Type B pancreatic cell (in vitro differentiated cells): ENCODE data around the gene RPLP2. TPM values are rescaled to one million over a fixed set of nuclear protein-coding genes. Genes with fewer than 3 reads are reported as not detected.

ENCODE experiments used
- DNase-seq: peaks from one replicate; pipeline ENCODE4 v3.0.0; 2021; ENCODE audit warnings: mixed read lengths; ENCODE audit not compliant: unreplicated experiment; ENCODE audit errors: extremely low spot score
- H3K27ac Mint-ChIP-seq: 2 replicates; pipeline ENCODE4 v1.8.0; 2021; ENCODE audit warnings: mild to moderate bottlenecking, mixed read lengths
- H3K27me3 Mint-ChIP-seq: 2 replicates; pipeline ENCODE4 v1.8.0; 2021; ENCODE audit warnings: mixed read lengths
- H3K36me3 Mint-ChIP-seq: 2 replicates; pipeline ENCODE4 v1.8.0; 2021; ENCODE audit warnings: mixed read lengths
- H3K4me1 Mint-ChIP-seq: one replicate; pipeline ENCODE4 v1.8.0; 2021; ENCODE audit warnings: mixed read lengths; ENCODE audit not compliant: unreplicated experiment
- H3K4me3 Mint-ChIP-seq: 2 replicates; pipeline ENCODE4 v1.8.0; 2021; ENCODE audit warnings: mild to moderate bottlenecking, mixed read lengths
- H3K9me3 Mint-ChIP-seq: 2 replicates; pipeline ENCODE4 v1.8.0; 2021; ENCODE audit warnings: mixed read lengths
- total RNA-seq: library from RNA; stranded (reverse); gene quantifications from 2 replicates; pipeline ENCODE4 v1.2.1, GENCODE V29; 2021; ENCODE audit warnings: low replicate concordance
- TF ChIP-seq, protein P1 (sequence below): fragments of 200-600 bp; sonication (generic); conservative IDR thresholded peaks from 2 replicates; pipeline ENCODE4 v1.5.0; 2021; ENCODE audit warnings: antibody characterized with exemption, mild to moderate bottlenecking

RPLP2 gene
- total RNA-seq, 1 donor from 2014 or later = 1,985 TPM

- peak overlapping the region; percentile 79 for H3K27ac Mint-ChIP-seq
- H3K4me1 Mint-ChIP-seq = peaks cover 10% of the 10 kb centered on the region
- DNase-seq = no peak
- no peaks in the 10 kb centered on the region for H3K9me3 Mint-ChIP-seq
- peaks cover 40% of the 10 kb centered on the region for H3K27me3 Mint-ChIP-seq
- no peaks in the 10 kb centered on the region for H3K36me3 Mint-ChIP-seq
- TF ChIP-seq, protein P1, sequence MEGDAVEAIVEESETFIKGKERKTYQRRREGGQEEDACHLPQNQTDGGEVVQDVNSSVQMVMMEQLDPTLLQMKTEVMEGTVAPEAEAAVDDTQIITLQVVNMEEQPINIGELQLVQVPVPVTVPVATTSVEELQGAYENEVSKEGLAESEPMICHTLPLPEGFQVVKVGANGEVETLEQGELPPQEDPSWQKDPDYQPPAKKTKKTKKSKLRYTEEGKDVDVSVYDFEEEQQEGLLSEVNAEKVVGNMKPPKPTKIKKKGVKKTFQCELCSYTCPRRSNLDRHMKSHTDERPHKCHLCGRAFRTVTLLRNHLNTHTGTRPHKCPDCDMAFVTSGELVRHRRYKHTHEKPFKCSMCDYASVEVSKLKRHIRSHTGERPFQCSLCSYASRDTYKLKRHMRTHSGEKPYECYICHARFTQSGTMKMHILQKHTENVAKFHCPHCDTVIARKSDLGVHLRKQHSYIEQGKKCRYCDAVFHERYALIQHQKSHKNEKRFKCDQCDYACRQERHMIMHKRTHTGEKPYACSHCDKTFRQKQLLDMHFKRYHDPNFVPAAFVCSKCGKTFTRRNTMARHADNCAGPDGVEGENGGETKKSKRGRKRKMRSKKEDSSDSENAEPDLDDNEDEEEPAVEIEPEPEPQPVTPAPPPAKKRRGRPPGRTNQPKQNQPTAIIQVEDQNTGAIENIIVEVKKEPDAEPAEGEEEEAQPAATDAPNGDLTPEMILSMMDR = no peak
- peak overlapping the region; percentile 77 for H3K4me3 Mint-ChIP-seq
Measured at GRCh38 chr11:826836-827145, 17.0 kb downstream of the RPLP2 start.

DNA sequence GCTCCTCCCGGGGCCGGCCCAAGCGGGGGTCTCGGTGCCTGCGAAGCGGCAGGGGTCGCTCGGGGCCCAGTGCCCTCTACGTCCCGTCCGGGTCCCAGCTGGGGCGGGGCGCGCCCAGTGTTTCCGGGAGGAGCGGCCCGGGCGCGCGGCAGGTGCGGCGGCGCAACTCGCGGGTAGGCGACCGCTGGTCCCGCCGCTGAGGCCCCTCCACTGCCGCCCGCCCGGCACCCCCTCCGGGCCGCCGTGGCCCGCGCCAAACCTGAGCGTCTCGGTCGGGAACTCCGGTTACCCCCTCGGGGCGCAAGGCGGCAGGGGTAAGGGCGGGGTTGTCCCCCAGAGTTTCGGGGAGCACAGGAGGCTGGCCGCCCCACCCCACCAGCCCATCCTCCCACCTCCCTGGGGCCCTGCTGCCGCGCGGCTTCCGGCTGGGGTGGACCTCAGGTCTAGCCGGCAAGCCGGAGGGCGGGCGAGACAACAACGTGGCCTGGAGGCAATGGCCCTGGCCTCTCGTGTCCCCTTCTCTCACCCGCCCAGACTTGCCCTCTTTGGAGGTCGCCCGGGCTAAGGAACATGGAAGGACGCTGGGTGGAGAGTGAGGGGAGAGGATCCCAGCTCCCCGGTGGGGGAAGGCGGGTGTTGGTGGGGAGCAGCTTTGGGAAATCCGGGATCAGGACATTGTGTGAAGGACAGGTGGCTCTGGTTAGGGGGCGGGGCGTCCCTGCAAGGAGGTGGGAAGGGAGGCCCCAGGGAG lies 17.6 kb downstream of the RPLP2 start:
- peaks cover 10% of the 10 kb centered on the region for H3K4me1 Mint-ChIP-seq
- H3K9me3 Mint-ChIP-seq = no peaks in the 10 kb centered on the region
- H3K4me3 Mint-ChIP-seq = peak overlapping the region; percentile 83
- TF ChIP-seq, protein P1 = no peak
- H3K27ac Mint-ChIP-seq = peak overlapping the region; percentile 56
- no peak for DNase-seq
- peaks cover 44% of the 10 kb centered on the region for H3K27me3 Mint-ChIP-seq
- H3K36me3 Mint-ChIP-seq = no peaks in the 10 kb centered on the region

DNA sequence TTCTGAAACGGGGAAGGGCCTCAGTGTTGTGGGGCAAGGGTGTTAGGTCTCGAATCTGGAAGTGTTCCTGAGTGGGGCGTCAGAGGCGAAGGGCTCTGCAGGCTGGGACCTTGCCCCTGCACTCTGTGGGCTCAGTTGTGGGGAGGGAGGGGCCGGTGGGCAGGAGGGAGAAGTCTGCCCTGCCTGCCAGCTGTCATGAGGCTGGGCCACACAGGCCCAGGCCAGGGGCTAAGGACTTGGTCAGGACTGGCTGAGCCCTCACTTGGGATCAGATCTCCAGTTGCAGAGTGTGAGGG lies 18.1 kb downstream of the RPLP2 start, which contains the start of gene CRACR2B:
TSS of gene CRACR2B (plus strand) at position 23 of the 296 bp plus-strand sequence. CDS start 689 bp downstream, outside the sequence.
- no peak for DNase-seq
- H3K27ac Mint-ChIP-seq = peak within 1 kb of the TSS; percentile 56
- H3K4me3 Mint-ChIP-seq = peak within 1 kb of the TSS; percentile 83
- TF ChIP-seq, protein P1 = no peak
- H3K4me1 Mint-ChIP-seq = peaks cover 10% of the 10 kb centered on the region
- no peaks in the 10 kb centered on the region for H3K9me3 Mint-ChIP-seq
- peaks cover 45% of the 10 kb centered on the region for H3K27me3 Mint-ChIP-seq
- H3K36me3 Mint-ChIP-seq = no peaks in the 10 kb centered on the region

- H3K4me3 Mint-ChIP-seq = peak overlapping the region; percentile 83
- TF ChIP-seq, protein P1 = no peak
- H3K36me3 Mint-ChIP-seq = no peaks in the 10 kb centered on the region
- H3K27me3 Mint-ChIP-seq = peaks cover 45% of the 10 kb centered on the region
- peaks cover 10% of the 10 kb centered on the region for H3K4me1 Mint-ChIP-seq
- no peaks in the 10 kb centered on the region for H3K9me3 Mint-ChIP-seq
- no peak for DNase-seq
- H3K27ac Mint-ChIP-seq = peak overlapping the region; percentile 29
Measured at GRCh38 chr11:828506-829175, 18.9 kb downstream of the RPLP2 start.

DNA sequence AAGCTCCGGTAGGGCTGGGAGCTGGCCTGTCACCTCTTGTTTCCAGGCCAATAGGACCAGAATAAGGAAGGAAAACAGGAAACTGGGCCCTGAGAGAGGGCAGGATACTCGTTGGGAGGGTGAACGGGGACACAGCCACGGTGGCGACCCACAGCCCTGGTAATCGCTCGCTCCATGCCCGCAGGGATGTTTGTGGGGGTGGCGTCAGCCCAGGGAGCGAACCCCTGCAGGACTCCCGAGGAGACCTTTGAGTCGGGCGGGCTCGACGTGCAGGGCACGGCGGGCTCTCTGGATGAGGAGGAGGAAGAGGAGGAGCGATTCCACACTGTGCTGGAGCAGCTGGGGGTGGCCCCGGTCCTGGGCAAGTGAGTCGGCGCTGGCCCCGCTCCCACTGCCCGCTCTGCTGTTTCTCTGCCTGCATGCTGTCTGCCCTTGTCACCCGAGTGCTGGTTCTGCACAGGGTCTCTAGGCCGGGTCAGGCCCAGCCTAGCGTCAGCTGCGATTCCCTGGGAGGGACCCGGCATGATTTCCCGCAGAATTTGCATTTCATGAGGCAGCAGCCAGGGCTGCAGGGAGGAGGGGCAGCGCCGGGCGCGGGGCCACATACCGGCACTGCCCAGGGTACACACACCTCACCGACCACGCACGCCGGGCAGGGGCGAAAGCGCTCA lies 19.5 kb downstream of the RPLP2 start:
- Mint-ChIP-seq H3K36me3 (no peaks in the 10 kb centered on the region), H3K4me3 (peak overlapping the region; percentile 59), H3K27ac (peak overlapping the region; percentile 29), H3K9me3 (no peaks in the 10 kb centered on the region), H3K27me3 (peaks cover 45% of the 10 kb centered on the region), H3K4me1 (peaks cover 10% of the 10 kb centered on the region)
- no peak for DNase-seq
- TF ChIP-seq, protein P1 = no peak
